SK-N-SH (cell line): ENCODE measurements around the gene AMER1. TPM values are rescaled to one million over a fixed set of nuclear protein-coding genes. Genes with fewer than 3 reads are reported as not detected.

Source experiments
- CTCF ChIA-PET: fragments of 300-600, 350-600 bp; formaldehyde crosslinking; extraction: SDS; loops from one replicate; lab custom pipeline; 2021; lab: Yijun Ruan, JAX
- POLR2A ChIA-PET: fragments of 350-600 bp; sonication (Branson Sonifier 250); formaldehyde crosslinking; extraction: SDS; loops from one replicate; lab custom pipeline; 2020; ENCODE audit warnings: antibody characterized with exemption, inconsistent platforms; lab: Yijun Ruan, JAX
- DNase-seq: peaks from one replicate; pipeline ENCODE4 v3.0.0; 2012
- H2AFZ ChIP-seq: fragments of 200-600 bp; sonication (generic); 2 replicates; pipeline ENCODE4 v1.8.1; 2016; ENCODE audit warnings: antibody characterized with exemption, mild to moderate bottlenecking, low read depth
- H3F3A ChIP-seq: fragments of 200-600 bp; sonication (generic); replicated peaks from 2 replicates; pipeline ENCODE3; 2016; ENCODE audit warnings: antibody characterized with exemption, mild to moderate bottlenecking; ENCODE audit not compliant: insufficient read depth
- H3K27ac ChIP-seq, 2 experiments: fragments of 200-500 bp in 1 of 2; fragments of 200-600 bp in 1 of 2; sonication (Bioruptor generic) in 1 of 2; sonication (generic), shearing (Covaris generic) in 1 of 2; 2 replicates each; pipeline versions ENCODE4 v1.5.1 to v1.6.1; 2014 to 2016; ENCODE audit warnings: low read depth in 2 of 2, inconsistent platforms in 1 of 2, low read length in 1 of 2, mild to moderate bottlenecking in 1 of 2, mixed read lengths in 1 of 2
- H3K27me3 ChIP-seq: fragments of 200-600 bp; sonication (generic), shearing (Covaris generic); 2 replicates; pipeline ENCODE4 v1.6.1; 2016; ENCODE audit warnings: mixed run types; ENCODE audit not compliant: insufficient read depth
- H3K36me3 ChIP-seq, 2 experiments: fragments of 200-500 bp in 1 of 2; fragments of 200-600 bp in 1 of 2; sonication (Bioruptor generic) in 1 of 2; sonication (generic) in 1 of 2; replicated peaks in 1 of 2; 2 replicates each; pipeline versions ENCODE3 to v1.5.1; 2014 to 2016; ENCODE audit warnings: low read length in 1 of 2, mild to moderate bottlenecking in 1 of 2; ENCODE audit not compliant: insufficient read depth in 2 of 2, control insufficient read depth in 1 of 2
- H3K4me1 ChIP-seq, 2 experiments: fragments of 200-500 bp in 1 of 2; fragments of 200-600 bp in 1 of 2; sonication (Bioruptor generic) in 1 of 2; sonication (generic), shearing (Covaris generic) in 1 of 2; 2 replicates each; pipeline versions ENCODE4 v1.5.1 to v1.6.1; 2014 to 2016; ENCODE audit warnings: low read depth in 1 of 2, low read length in 1 of 2, mixed run types in 1 of 2; ENCODE audit not compliant: insufficient read depth in 2 of 2, control insufficient read depth in 1 of 2
- H3K4me2 ChIP-seq: fragments of 200-600 bp; sonication (generic), shearing (Covaris generic); 2 replicates; pipeline ENCODE4 v1.6.1; 2017; ENCODE audit warnings: mixed run types
- H3K4me3 ChIP-seq, 2 experiments: fragments of 200-500 bp in 1 of 2; fragments of 200-600 bp in 1 of 2; sonication (Bioruptor generic) in 1 of 2; sonication (generic), shearing (Covaris generic) in 1 of 2; 2 replicates each; pipeline versions ENCODE4 v1.5.1 to v1.8.1; 2014 to 2016; ENCODE audit warnings: low read depth in 2 of 2, inconsistent platforms in 1 of 2, low read length in 1 of 2, mild to moderate bottlenecking in 1 of 2, mixed read lengths in 1 of 2, moderate library complexity in 1 of 2
- H3K79me2 ChIP-seq: fragments of 200-600 bp; sonication (generic); 2 replicates; pipeline ENCODE4 v1.8.1; 2017; ENCODE audit warnings: mild to moderate bottlenecking; ENCODE audit not compliant: insufficient read depth
- H3K9ac ChIP-seq: fragments of 200-600 bp; sonication (generic); 2 replicates; pipeline ENCODE4 v1.6.1; 2017; ENCODE audit warnings: mixed run types
- H3K9me2 ChIP-seq: fragments of 200-600 bp; sonication (generic); 2 replicates; pipeline ENCODE4 v1.6.1; 2017; ENCODE audit warnings: mixed run types
- H3K9me3 ChIP-seq: fragments of 200-600 bp; sonication (generic); 2 replicates; pipeline ENCODE4 v1.6.1; 2017; ENCODE audit warnings: mixed run types, mild to moderate bottlenecking, moderate library complexity
- H4K20me1 ChIP-seq: fragments of 200-600 bp; sonication (generic); 2 replicates; pipeline ENCODE4 v1.6.1; 2017; ENCODE audit warnings: mild to moderate bottlenecking, mixed run types; ENCODE audit not compliant: insufficient read depth
- CHD2 ChIP-seq: fragments of 150-350 bp; IDR thresholded peaks from 2 replicates; pipeline ENCODE4 v1.6.1; 2018; ENCODE audit warnings: low read length; ENCODE audit not compliant: partially characterized antibody
- ELF1 ChIP-seq: IDR thresholded peaks from 2 replicates; pipeline ENCODE4 v1.4.0; 2012
- FOSL2 ChIP-seq: IDR thresholded peaks from 2 replicates; pipeline ENCODE4 v1.4.0; 2012; ENCODE audit warnings: low read depth, mild to moderate bottlenecking, moderate library complexity, borderline replicate concordance
- MXI1 ChIP-seq: IDR thresholded peaks from 2 replicates; pipeline ENCODE4 v1.6.1; 2012; ENCODE audit warnings: mild to moderate bottlenecking, low read depth, low read length, improper control_type of control experiment
- RAD21 ChIP-seq: IDR thresholded peaks from 2 replicates; pipeline ENCODE4 v1.6.1; 2012; ENCODE audit warnings: mild to moderate bottlenecking, low read length
- RFX5 ChIP-seq: IDR thresholded peaks from 2 replicates; pipeline ENCODE4 v1.6.1; 2012; ENCODE audit warnings: mild to moderate bottlenecking, improper control_type of control experiment, low read length
- RXRA ChIP-seq: IDR thresholded peaks from 2 replicates; pipeline ENCODE4 v1.4.0; 2012; ENCODE audit warnings: low read depth, mild to moderate bottlenecking, borderline replicate concordance
- SIN3A ChIP-seq: IDR thresholded peaks from 2 replicates; pipeline ENCODE4 v1.6.1; 2012; ENCODE audit warnings: low read depth, mild to moderate bottlenecking, low read length, moderate library complexity, borderline replicate concordance
- TCF12 ChIP-seq: IDR thresholded peaks from 2 replicates; pipeline ENCODE4 v1.4.0; 2012
- YY1 ChIP-seq: IDR thresholded peaks from 2 replicates; pipeline ENCODE4 v1.4.0; 2012; ENCODE audit warnings: low read depth, mild to moderate bottlenecking
- WGBS: methylation state at CpG from one replicate; pipeline ENCODE4 v1.1.6; 2017; ENCODE audit warnings: low lambda C conversion rate; 5-methylcytosine and 5-hydroxymethylcytosine counted together
- polyA plus RNA-seq, 3 experiments: library from polyadenylated mRNA; depleted of rRNA; stranded (reverse); fragments of >200 nt; gene quantifications; 2 replicates each; pipeline ENCODE4 v1.2.3, GENCODE V29; 2012
- TF ChIP-seq, protein P1 (sequence below): IDR thresholded peaks from 2 replicates; pipeline ENCODE4; 2012
- TF ChIP-seq, protein P2 (sequence below): fragments of 150-350 bp; IDR thresholded peaks from 2 replicates; pipeline ENCODE4 v1.6.1; 2016; ENCODE audit warnings: mild to moderate bottlenecking, low read depth, low read length
- TF ChIP-seq, protein P3 (sequence below): IDR thresholded peaks from 2 replicates; pipeline ENCODE4 v1.6.1; 2012; ENCODE audit warnings: mild to moderate bottlenecking, low read depth, low read length, moderate library complexity

AMER1 gene
- polyA plus RNA-seq, 1 of the 3 experiments (the other 2 are of a cell fraction), result 0.67 TPM

DNA sequence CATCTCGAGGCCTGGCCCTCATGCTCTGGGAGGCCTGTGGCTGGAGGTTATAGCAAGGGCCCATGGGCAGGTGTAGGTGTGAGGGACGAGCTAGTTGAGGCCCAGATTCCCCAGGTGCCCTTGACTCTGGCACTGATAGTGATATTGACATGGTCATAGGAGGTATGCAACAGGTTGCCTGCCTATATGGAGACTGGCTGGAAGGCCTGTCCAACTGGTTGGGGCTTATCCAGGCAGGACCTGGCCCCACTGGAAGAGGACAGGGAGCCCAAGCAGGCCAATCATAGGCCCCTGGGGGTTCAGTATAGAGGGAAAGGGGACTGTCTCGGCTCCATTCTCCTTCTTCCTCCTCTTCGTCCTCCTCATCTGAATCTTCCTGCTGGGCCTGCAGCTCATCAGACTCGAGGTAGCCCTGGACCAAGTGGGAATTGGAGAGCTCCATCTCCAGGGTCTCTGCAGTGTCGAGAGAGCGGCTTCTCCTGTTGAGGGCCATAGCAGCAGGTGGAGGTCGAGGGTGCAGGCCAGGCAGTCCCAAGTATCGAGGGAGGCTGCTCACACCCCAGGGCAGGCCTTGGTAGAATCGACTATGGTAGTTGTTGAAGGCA, 15.3 kb downstream of the AMER1 start:
- H3K4me2 ChIP-seq, result no peak overlapping the region
- H3K79me2 ChIP-seq, result no peaks in the 10 kb centered on the region
- H2AFZ ChIP-seq, result no peak overlapping the region
- 60% methylated on average over 3 of the region's 10 CpGs for whole genome bisulfite sequencing
- no peak overlapping the region for H3K9ac ChIP-seq
- H3K9me2 ChIP-seq, result no peaks in the 10 kb centered on the region
- H4K20me1 ChIP-seq, result no peaks in the 10 kb centered on the region
- H3K4me1 ChIP-seq, result no peaks in the 10 kb centered on the region
- no peak for DNase-seq
- CTCF ChIA-PET, result interaction anchor here (1.1 kb wide), 2 partner anchors 14 to 16 kb away, joined by 3 read pairs; no protein-coding TSS in a partner anchor
- H3K9me3 ChIP-seq, result no peaks in the 10 kb centered on the region
- no peak for TF ChIP-seq RAD21
- H3K27ac ChIP-seq, result no peak overlapping the region
- H3F3A ChIP-seq, result no peaks in the 10 kb centered on the region
- H3K36me3 ChIP-seq, result peaks cover 0 to 6% of the 10 kb centered on the region in 2 experiments
- H3K27me3 ChIP-seq, result no peaks in the 10 kb centered on the region
- no peak overlapping the region for H3K4me3 ChIP-seq
- POLR2A ChIA-PET, result no interaction called here

DNA sequence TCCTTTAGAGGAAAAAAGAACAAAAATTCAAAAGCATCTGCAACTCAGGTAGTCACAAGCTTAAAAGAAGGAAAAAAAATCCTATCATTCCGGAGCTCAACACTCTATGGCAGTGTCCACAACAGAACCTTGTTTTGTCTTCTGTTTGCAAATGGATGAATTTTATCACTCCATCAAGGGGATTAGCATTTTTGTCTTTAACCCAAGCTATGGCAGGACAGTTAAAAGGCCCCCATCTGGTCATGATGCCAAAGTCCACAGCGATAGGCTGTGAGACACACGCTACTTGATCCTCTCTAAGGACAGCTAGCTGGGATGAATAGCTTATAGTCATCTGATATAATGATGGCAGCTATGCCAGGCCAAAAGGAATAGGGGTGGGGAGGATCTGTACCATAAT, 16.6 kb downstream of the AMER1 start:
- WGBS, result 66% methylated on average over 3 of the region's 3 CpGs
- no peaks in the 10 kb centered on the region for H3K27me3 ChIP-seq
- no peaks in the 10 kb centered on the region for H3K9me2 ChIP-seq
- peaks cover 0 to 6% of the 10 kb centered on the region in 2 experiments for H3K36me3 ChIP-seq
- no peak overlapping the region for H3K4me3 ChIP-seq
- H3K79me2 ChIP-seq, result no peaks in the 10 kb centered on the region
- H3K4me2 ChIP-seq, result no peak overlapping the region
- no peak overlapping the region for H2AFZ ChIP-seq
- no peak overlapping the region for H3K9ac ChIP-seq
- no peaks in the 10 kb centered on the region for H3K9me3 ChIP-seq
- CTCF ChIA-PET, result interaction anchor here (0.9 to 1.2 kb wide), 2 partner anchors 14 to 16 kb away, joined by 3 read pairs; partner anchors contain the start of gene AMER1
- POLR2A ChIA-PET, result no interaction called here
- TF ChIP-seq YY1 (no peak), ELF1 (no peak), CHD2 (no peak), TCF12 (no peak), RFX5 (no peak), SIN3A (no peak), FOSL2 (no peak), MXI1 (no peak), RAD21 (no peak), RXRA (no peak)
- TF ChIP-seq, protein P1, sequence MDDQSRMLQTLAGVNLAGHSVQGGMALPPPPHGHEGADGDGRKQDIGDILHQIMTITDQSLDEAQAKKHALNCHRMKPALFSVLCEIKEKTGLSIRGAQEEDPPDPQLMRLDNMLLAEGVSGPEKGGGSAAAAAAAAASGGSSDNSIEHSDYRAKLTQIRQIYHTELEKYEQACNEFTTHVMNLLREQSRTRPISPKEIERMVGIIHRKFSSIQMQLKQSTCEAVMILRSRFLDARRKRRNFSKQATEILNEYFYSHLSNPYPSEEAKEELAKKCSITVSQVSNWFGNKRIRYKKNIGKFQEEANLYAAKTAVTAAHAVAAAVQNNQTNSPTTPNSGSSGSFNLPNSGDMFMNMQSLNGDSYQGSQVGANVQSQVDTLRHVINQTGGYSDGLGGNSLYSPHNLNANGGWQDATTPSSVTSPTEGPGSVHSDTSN, result no peak
- TF ChIP-seq, protein P2, sequence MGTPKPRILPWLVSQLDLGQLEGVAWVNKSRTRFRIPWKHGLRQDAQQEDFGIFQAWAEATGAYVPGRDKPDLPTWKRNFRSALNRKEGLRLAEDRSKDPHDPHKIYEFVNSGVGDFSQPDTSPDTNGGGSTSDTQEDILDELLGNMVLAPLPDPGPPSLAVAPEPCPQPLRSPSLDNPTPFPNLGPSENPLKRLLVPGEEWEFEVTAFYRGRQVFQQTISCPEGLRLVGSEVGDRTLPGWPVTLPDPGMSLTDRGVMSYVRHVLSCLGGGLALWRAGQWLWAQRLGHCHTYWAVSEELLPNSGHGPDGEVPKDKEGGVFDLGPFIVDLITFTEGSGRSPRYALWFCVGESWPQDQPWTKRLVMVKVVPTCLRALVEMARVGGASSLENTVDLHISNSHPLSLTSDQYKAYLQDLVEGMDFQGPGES, result no peak
- TF ChIP-seq, protein P3, sequence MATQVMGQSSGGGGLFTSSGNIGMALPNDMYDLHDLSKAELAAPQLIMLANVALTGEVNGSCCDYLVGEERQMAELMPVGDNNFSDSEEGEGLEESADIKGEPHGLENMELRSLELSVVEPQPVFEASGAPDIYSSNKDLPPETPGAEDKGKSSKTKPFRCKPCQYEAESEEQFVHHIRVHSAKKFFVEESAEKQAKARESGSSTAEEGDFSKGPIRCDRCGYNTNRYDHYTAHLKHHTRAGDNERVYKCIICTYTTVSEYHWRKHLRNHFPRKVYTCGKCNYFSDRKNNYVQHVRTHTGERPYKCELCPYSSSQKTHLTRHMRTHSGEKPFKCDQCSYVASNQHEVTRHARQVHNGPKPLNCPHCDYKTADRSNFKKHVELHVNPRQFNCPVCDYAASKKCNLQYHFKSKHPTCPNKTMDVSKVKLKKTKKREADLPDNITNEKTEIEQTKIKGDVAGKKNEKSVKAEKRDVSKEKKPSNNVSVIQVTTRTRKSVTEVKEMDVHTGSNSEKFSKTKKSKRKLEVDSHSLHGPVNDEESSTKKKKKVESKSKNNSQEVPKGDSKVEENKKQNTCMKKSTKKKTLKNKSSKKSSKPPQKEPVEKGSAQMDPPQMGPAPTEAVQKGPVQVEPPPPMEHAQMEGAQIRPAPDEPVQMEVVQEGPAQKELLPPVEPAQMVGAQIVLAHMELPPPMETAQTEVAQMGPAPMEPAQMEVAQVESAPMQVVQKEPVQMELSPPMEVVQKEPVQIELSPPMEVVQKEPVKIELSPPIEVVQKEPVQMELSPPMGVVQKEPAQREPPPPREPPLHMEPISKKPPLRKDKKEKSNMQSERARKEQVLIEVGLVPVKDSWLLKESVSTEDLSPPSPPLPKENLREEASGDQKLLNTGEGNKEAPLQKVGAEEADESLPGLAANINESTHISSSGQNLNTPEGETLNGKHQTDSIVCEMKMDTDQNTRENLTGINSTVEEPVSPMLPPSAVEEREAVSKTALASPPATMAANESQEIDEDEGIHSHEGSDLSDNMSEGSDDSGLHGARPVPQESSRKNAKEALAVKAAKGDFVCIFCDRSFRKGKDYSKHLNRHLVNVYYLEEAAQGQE, result no peak
- H3K4me1 ChIP-seq, result no peaks in the 10 kb centered on the region; a peak in 1 of 4 replicates
- H3F3A ChIP-seq, result no peaks in the 10 kb centered on the region
- no peak overlapping the region for H3K27ac ChIP-seq
- no peak for DNase-seq
- no peaks in the 10 kb centered on the region for H4K20me1 ChIP-seq
